ENCODE results near the gene CAPG.

GRCh38 chr2:85437488-85438200, 27.5 kb upstream of the CAPG start:
- TF ChIP-seq POLR2A (IDR thresholded peaks at IDR 0.05) (peak; percentile 92), CTCF (IDR thresholded peaks at IDR 0.05) (no peak)

All from right lobe of liver (tissue), 4 donors.